ENCODE results near the gene DCPS.
"Not testable (repeated sequence)": the region's sequence is repeated elsewhere in the genome, so short reads cannot be mapped to it uniquely, and the experiment has no call there.

Gene DCPS

GRCh38 chr11:126370016-126370415, 66.2 kb downstream of the DCPS start:
- TF ChIP-seq CTCF (IDR thresholded peaks at IDR 0.05; ENCODE audit: borderline replicate concordance, insufficient read depth, low read depth, low read length): no peak
- no peak overlapping the region for H3K4me3 ChIP-seq (ENCODE audit: low read depth, low read length)

GRCh38 chr11:126371595-126371994, 67.7 kb downstream of the DCPS start:
- no peak for TF ChIP-seq CTCF (IDR thresholded peaks at IDR 0.05; ENCODE audit: borderline replicate concordance, insufficient read depth, low read depth, low read length)
- no peak overlapping the region for H3K4me3 ChIP-seq (ENCODE audit: low read depth, low read length)

GRCh38 chr11:126373389-126374066, 69.7 kb downstream of the DCPS start:
- H3K4me3 ChIP-seq (ENCODE audit: low read depth, low read length): not testable (repeated sequence)

GRCh38 chr11:126374562-126375300, 70.9 kb downstream of the DCPS start:
- not testable (repeated sequence) for H3K4me3 ChIP-seq (ENCODE audit: low read depth, low read length)

- no peak overlapping the region for H3K4me3 ChIP-seq (ENCODE audit: low read depth, low read length)
- no peak for TF ChIP-seq CTCF (IDR thresholded peaks at IDR 0.05; ENCODE audit: borderline replicate concordance, insufficient read depth, low read depth, low read length)
These were observed 71.9 kb downstream of the DCPS start for GRCh38 chr11:126375726-126376125.

GRCh38 chr11:126378763-126379162, 74.9 kb downstream of the DCPS start:
- no peak for TF ChIP-seq CTCF (IDR thresholded peaks at IDR 0.05; ENCODE audit: borderline replicate concordance, insufficient read depth, low read depth, low read length)
- H3K4me3 ChIP-seq (ENCODE audit: low read depth, low read length): no peak overlapping the region

- TF ChIP-seq CTCF (IDR thresholded peaks at IDR 0.05; ENCODE audit: borderline replicate concordance, insufficient read depth, low read depth, low read length): no peak
- no peak overlapping the region for H3K4me3 ChIP-seq (ENCODE audit: low read depth, low read length)
These were observed 77.0 kb downstream of the DCPS start for GRCh38 chr11:126380909-126381308.

GRCh38 chr11:126381960-126382359, 78.1 kb downstream of the DCPS start:
- H3K4me3 ChIP-seq (ENCODE audit: low read depth, low read length): not testable (repeated sequence)

- not testable (repeated sequence) for H3K4me3 ChIP-seq (ENCODE audit: low read depth, low read length)
These were observed 78.8 kb downstream of the DCPS start for GRCh38 chr11:126382641-126383040.

All from GM12875 (cell line).